Sigmoid colon (tissue), 3 donors: ENCODE data around the gene TPCN2.

Source experiments
- POLR2A ChIP-seq, 2 donors: fragments of 450-650 bp; IDR thresholded peaks; one replicate each; pipeline ENCODE4 v1.6.1; 2016; ENCODE audit warnings: antibody characterized with exemption in 2 of 2, mild to moderate bottlenecking in 2 of 2, moderate library complexity in 2 of 2
- TF ChIP-seq, protein P1 (sequence below), 4 experiments: fragments of 450-650 bp in 3 of 4; fragments of 200-600 bp in 1 of 4; IDR thresholded peaks; one replicate each; pipeline ENCODE4 v1.5.1; 2016 to 2019; ENCODE audit warnings: antibody characterized with exemption in 4 of 4, mild to moderate bottlenecking in 3 of 4, moderate library complexity in 2 of 4

DNA sequence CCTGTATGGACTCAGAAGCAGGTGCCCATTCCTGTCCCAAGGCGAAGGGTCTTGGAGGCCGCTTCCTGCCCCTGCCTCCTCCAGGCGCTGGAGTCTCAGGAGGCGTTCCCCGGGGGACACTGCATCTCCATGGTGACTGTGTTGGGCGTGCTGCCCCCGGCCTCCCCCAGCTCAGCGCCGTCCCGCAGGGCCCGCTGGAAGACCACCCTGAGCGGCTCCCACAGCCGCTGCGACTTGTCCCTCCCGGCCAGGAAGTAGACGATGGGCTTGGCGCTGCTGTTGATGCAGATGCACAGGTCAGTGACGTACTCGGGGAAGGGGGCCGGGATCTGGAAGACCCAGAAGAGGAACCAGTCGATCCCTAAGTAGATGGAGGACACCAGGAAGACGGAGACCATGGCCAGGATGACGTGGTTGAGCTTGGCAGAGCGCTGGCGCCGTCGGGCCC, 43.5 kb upstream of the TPCN2 start:
- TF ChIP-seq, protein P1, sequence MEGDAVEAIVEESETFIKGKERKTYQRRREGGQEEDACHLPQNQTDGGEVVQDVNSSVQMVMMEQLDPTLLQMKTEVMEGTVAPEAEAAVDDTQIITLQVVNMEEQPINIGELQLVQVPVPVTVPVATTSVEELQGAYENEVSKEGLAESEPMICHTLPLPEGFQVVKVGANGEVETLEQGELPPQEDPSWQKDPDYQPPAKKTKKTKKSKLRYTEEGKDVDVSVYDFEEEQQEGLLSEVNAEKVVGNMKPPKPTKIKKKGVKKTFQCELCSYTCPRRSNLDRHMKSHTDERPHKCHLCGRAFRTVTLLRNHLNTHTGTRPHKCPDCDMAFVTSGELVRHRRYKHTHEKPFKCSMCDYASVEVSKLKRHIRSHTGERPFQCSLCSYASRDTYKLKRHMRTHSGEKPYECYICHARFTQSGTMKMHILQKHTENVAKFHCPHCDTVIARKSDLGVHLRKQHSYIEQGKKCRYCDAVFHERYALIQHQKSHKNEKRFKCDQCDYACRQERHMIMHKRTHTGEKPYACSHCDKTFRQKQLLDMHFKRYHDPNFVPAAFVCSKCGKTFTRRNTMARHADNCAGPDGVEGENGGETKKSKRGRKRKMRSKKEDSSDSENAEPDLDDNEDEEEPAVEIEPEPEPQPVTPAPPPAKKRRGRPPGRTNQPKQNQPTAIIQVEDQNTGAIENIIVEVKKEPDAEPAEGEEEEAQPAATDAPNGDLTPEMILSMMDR (IDR thresholded peaks at IDR 0.05): no peak
- TF ChIP-seq POLR2A (IDR thresholded peaks at IDR 0.05): no peak
